ENCODE measurements around the gene VWDE.

The VWDE gene

GRCh38 chr7:12383377-12383776 is 20.3 kb downstream of the VWDE start:
- no peak for DNase-seq (ENCODE audit: low read depth)
- H3K4me3 ChIP-seq (ENCODE audit: low read depth, low read length), result no peak overlapping the region
- TF ChIP-seq MAX (IDR thresholded peaks at IDR 0.05; ENCODE audit: low read depth, low read length) (no peak), MYC (IDR thresholded peaks at IDR 0.05; ENCODE audit: low read depth, low read length) (no peak), POLR2A (IDR thresholded peaks at IDR 0.05; ENCODE audit: extremely low read depth, insufficient read length) (no peak), CTCF (IDR thresholded peaks at IDR 0.05; ENCODE audit: low read depth, low read length) (no peak)

- H3K4me3 ChIP-seq (ENCODE audit: low read depth, low read length), result no peak overlapping the region
- no peak for TF ChIP-seq MAX (IDR thresholded peaks at IDR 0.05; ENCODE audit: low read depth, low read length)
- TF ChIP-seq POLR2A (IDR thresholded peaks at IDR 0.05; ENCODE audit: extremely low read depth, insufficient read length), result no peak
- no peak for TF ChIP-seq CTCF (IDR thresholded peaks at IDR 0.05; ENCODE audit: low read depth, low read length)
- TF ChIP-seq MYC (IDR thresholded peaks at IDR 0.05; ENCODE audit: low read depth, low read length), result no peak
- DNase-seq (ENCODE audit: low read depth), result no peak
These were observed 25.3 kb downstream of the VWDE start for GRCh38 chr7:12378389-12378788.

- no peak for TF ChIP-seq MAX (IDR thresholded peaks at IDR 0.05; ENCODE audit: low read depth, low read length)
- no peak for TF ChIP-seq CTCF (IDR thresholded peaks at IDR 0.05; ENCODE audit: low read depth, low read length)
- no peak for TF ChIP-seq MYC (IDR thresholded peaks at IDR 0.05; ENCODE audit: low read depth, low read length)
- TF ChIP-seq POLR2A (IDR thresholded peaks at IDR 0.05; ENCODE audit: extremely low read depth, insufficient read length), result no peak
- no peak overlapping the region for H3K4me3 ChIP-seq (ENCODE audit: low read depth, low read length)
- no peak for DNase-seq (ENCODE audit: low read depth)
These were observed 26.3 kb downstream of the VWDE start for GRCh38 chr7:12377406-12377805.

GRCh38 chr7:12373580-12374263 is 29.9 kb downstream of the VWDE start:
- DNase-seq (ENCODE audit: low read depth), result no peak
- no peak overlapping the region for H3K4me3 ChIP-seq (ENCODE audit: low read depth, low read length)
- no peak for TF ChIP-seq MAX (IDR thresholded peaks at IDR 0.05; ENCODE audit: low read depth, low read length)
- TF ChIP-seq POLR2A (IDR thresholded peaks at IDR 0.05; ENCODE audit: extremely low read depth, insufficient read length), result no peak
- no peak for TF ChIP-seq CTCF (IDR thresholded peaks at IDR 0.05; ENCODE audit: low read depth, low read length)
- no peak for TF ChIP-seq MYC (IDR thresholded peaks at IDR 0.05; ENCODE audit: low read depth, low read length)

GRCh38 chr7:12370249-12370648 is 33.4 kb downstream of the VWDE start:
- TF ChIP-seq MAX (IDR thresholded peaks at IDR 0.05; ENCODE audit: low read depth, low read length) (no peak), POLR2A (IDR thresholded peaks at IDR 0.05; ENCODE audit: extremely low read depth, insufficient read length) (no peak), MYC (IDR thresholded peaks at IDR 0.05; ENCODE audit: low read depth, low read length) (no peak), CTCF (IDR thresholded peaks at IDR 0.05; ENCODE audit: low read depth, low read length) (no peak)
- H3K4me3 ChIP-seq (ENCODE audit: low read depth, low read length), result no peak overlapping the region
- DNase-seq (ENCODE audit: low read depth), result no peak

Measured in NB4 (cell line).